Measurements from ENCODE around the gene BCAR1.
A peak's percentile ranks its signal among the peaks of the same experiment; 100 is the strongest.
"Not testable (repeated sequence)": the region's sequence is repeated elsewhere in the genome, so short reads cannot be mapped to it uniquely, and the experiment has no call there.

Gene BCAR1

DNA sequence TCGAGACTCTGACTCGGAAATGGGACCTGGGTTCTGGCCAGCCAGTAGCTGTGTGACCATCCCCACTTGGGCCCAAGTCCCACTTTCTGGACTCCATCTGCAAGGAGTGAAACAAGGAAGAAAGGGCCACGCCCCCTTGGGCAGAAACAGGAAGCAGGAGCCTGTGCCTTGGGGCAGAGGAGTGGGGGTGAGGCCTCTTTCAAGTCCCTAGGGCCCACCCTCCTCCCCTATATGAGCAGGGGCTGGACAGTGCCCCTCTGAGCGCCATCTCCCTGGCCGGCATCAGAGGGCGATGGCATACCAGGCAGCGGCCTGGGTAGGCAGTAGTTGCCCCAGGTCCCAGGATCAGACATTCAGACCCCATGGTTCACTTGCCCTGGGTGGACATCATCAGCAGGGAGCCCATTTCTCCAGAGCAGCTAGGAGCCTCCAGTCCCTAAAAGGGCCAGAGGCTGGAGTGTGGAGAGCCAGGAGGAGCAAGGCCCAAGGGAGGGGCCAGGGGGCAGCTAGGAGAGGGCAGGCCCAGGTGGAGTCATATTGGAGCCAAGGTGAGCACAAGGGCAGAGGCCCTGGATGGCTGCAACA lies 7.1 kb downstream of the BCAR1 start:
- peaks cover 23 to 70% of the 10 kb centered on the region in 2 donors for H3K4me1 ChIP-seq (ENCODE audit: control insufficient read depth in 1 of 2, insufficient read depth in 2 of 2, low read length in 2 of 2)
- H3K9me3 ChIP-seq (ENCODE audit: control insufficient read depth in 1 of 2, low read length in 2 of 2): no peaks in the 10 kb centered on the region
- peak overlapping the region; percentile 70 for H3K27ac ChIP-seq (ENCODE audit: low read length)
- H3K27me3 ChIP-seq (ENCODE audit: low read depth, low read length): no peaks in the 10 kb centered on the region
- no peak overlapping the region for H3K4me3 ChIP-seq (ENCODE audit: low read depth in 1 of 2, low read length in 2 of 2)
- peaks cover 4 to 33% of the 10 kb centered on the region in 2 donors for H3K36me3 ChIP-seq (ENCODE audit: control insufficient read depth in 1 of 2, insufficient read depth in 2 of 2, low read length in 2 of 2)

DNA sequence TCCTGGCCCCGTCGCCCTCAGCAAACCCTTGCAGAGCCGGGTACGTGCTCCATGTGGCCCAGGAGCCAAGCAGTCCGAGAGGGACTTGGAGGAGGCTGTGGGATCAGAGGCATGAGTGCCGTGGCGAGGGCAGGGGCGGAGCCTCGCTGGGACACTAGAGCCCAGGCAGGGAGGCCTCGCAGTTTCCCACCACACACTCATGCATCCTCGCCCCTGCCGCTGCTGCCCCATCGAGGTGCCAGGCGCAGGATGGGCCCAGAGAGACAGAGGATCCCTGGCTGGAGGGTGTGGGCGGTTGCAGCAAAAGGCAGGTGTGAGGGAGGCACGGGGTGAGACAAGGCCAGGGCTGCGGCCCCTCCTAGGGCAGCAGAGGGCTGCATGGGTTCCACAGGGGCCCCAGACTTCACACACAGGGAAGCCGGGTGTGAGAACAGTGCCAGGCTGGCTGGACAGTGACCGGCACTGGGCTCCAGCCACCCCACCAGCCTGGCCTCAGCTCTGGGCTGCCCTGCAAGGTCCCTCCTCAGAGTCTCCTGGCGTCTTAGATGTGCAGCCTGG lies 7.7 kb downstream of the BCAR1 start:
- peaks cover 4 to 33% of the 10 kb centered on the region in 2 donors for H3K36me3 ChIP-seq (ENCODE audit: control insufficient read depth in 1 of 2, insufficient read depth in 2 of 2, low read length in 2 of 2)
- no peaks in the 10 kb centered on the region for H3K27me3 ChIP-seq (ENCODE audit: low read depth, low read length)
- H3K9me3 ChIP-seq (ENCODE audit: control insufficient read depth in 1 of 2, low read length in 2 of 2): no peaks in the 10 kb centered on the region
- H3K27ac ChIP-seq (ENCODE audit: low read length): peak overlapping the region; percentile 70
- H3K4me3 ChIP-seq (ENCODE audit: low read depth in 1 of 2, low read length in 2 of 2): no peak overlapping the region
- peaks cover 28 to 70% of the 10 kb centered on the region in 2 donors for H3K4me1 ChIP-seq (ENCODE audit: control insufficient read depth in 1 of 2, insufficient read depth in 2 of 2, low read length in 2 of 2)

DNA sequence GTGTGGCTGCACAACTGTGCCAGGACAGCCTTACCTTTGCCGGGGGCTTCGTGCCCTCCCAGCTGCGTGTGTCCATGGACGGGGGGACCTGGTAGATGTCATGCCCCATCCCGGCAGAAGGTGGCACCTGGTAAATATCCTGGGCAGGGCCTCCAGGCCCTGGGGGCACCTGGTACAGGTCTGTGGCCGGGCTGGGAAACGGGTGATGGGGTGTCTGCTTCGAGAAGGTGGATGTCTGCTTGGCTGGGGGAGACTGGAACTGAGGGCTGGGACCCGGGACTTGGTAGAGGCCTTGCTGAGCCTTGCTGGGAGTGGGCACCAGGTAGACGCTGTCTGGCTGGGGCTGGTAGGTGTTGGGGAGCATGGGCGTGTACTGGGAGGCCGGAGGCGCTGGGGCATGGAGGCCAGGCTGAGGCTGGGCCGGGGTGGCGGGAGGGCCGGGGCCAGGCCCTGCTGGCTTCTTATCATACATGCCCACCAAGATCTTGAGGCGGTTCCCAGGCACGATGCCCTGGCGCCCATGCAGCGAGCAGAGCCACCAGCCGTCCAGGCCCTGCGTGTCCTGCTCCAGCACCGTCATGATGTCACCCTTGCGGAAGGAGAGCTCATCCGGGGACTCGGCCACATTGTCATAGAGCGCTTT lies 8.9 kb downstream of the BCAR1 start:
- H3K27me3 ChIP-seq (ENCODE audit: low read depth, low read length); H3K9me3 ChIP-seq (ENCODE audit: control insufficient read depth in 1 of 2, low read length in 2 of 2); H3K27ac ChIP-seq (ENCODE audit: low read length); H3K4me3 ChIP-seq (ENCODE audit: low read depth in 1 of 2, low read length in 2 of 2): not testable (repeated sequence)
- Histone ChIP-seq H3K36me3 (ENCODE audit: control insufficient read depth in 1 of 2, insufficient read depth in 2 of 2, low read length in 2 of 2) (peaks cover 4 to 33% of the 10 kb centered on the region in 2 donors), H3K4me1 (ENCODE audit: control insufficient read depth in 1 of 2, insufficient read depth in 2 of 2, low read length in 2 of 2) (peaks cover 22 to 70% of the 10 kb centered on the region in 2 donors)

DNA sequence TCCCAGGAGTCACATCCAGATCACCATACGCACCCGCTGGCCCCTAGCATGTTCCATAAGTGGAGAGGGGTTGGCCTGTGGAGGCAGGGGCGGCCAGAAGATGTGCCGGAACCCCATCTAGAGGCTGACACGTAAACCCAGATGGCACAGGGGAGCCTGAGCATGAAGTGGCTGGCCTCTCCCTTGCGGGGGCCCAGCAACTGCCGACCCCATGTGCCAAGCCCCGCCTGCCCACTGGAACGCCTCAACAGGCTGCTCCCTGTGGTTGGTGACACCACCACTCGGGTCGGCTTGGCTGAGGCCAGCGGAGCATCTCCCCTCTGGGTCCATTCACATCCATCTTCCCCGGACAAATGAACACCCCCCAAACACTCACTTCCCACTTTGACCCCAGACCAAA lies 9.5 kb downstream of the BCAR1 start:
- Histone ChIP-seq H3K27ac (ENCODE audit: low read length) (no peak overlapping the region), H3K36me3 (ENCODE audit: control insufficient read depth in 1 of 2, insufficient read depth in 2 of 2, low read length in 2 of 2) (peaks cover 4 to 33% of the 10 kb centered on the region in 2 donors), H3K27me3 (ENCODE audit: low read depth, low read length) (no peaks in the 10 kb centered on the region), H3K4me3 (ENCODE audit: low read depth in 1 of 2, low read length in 2 of 2) (no peak overlapping the region), H3K9me3 (ENCODE audit: control insufficient read depth in 1 of 2, low read length in 2 of 2) (no peaks in the 10 kb centered on the region), H3K4me1 (ENCODE audit: control insufficient read depth in 1 of 2, insufficient read depth in 2 of 2, low read length in 2 of 2) (peaks cover 19 to 70% of the 10 kb centered on the region in 2 donors)

DNA sequence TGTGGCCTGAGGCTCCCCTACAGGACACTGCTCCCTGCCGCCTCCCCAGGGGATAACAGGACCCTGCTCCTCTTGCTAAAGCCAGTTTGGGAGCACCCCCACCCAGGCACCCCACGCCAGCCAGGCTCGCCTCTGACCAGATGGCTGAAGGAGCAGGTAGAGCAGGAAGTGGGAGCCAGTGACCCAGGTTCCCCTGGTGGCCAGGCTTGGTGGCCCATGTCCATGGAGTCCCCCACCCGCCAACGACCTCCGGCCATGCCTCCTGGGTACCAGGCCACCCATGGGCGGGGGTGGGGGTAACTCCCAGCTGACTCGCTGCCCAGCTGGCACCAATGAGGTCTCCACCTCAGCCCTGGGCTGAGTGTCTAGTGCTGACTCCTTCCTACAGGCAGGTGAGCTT lies 10.0 kb downstream of the BCAR1 start:
- peaks cover 16 to 64% of the 10 kb centered on the region in 2 donors for H3K4me1 ChIP-seq (ENCODE audit: control insufficient read depth in 1 of 2, insufficient read depth in 2 of 2, low read length in 2 of 2)
- no peaks in the 10 kb centered on the region for H3K9me3 ChIP-seq (ENCODE audit: control insufficient read depth in 1 of 2, low read length in 2 of 2)
- H3K27ac ChIP-seq (ENCODE audit: low read length): no peak overlapping the region
- peaks cover 4 to 33% of the 10 kb centered on the region in 2 donors for H3K36me3 ChIP-seq (ENCODE audit: control insufficient read depth in 1 of 2, insufficient read depth in 2 of 2, low read length in 2 of 2)
- no peaks in the 10 kb centered on the region for H3K27me3 ChIP-seq (ENCODE audit: low read depth, low read length)
- no peak overlapping the region for H3K4me3 ChIP-seq (ENCODE audit: low read depth in 1 of 2, low read length in 2 of 2)

DNA sequence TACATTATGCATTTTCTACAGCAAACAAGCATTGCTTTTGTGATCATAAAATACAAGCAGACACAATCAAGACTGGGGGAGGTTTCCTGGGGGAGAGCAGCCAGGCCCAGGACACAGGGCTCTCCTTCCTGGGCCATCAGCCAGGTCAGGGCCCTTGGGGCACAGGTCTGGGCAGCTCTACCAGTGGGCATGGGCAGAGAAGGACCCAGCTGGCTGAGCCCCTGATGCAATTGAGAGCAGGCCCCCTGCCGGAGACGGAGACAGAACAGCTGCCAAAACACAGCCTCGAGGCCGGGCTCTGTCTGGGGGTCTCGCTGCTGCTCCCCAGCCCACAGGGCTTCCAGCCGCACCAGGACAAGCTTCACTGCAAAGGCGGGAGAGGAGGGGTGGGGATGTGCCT lies 10.8 kb downstream of the BCAR1 start:
- Histone ChIP-seq H3K4me1 (ENCODE audit: control insufficient read depth in 1 of 2, insufficient read depth in 2 of 2, low read length in 2 of 2) (peaks cover 16 to 57% of the 10 kb centered on the region in 2 donors), H3K36me3 (ENCODE audit: control insufficient read depth in 1 of 2, insufficient read depth in 2 of 2, low read length in 2 of 2) (peaks cover 4 to 37% of the 10 kb centered on the region in 2 donors)
- not testable (repeated sequence) for H3K27me3 ChIP-seq (ENCODE audit: low read depth, low read length); H3K4me3 ChIP-seq (ENCODE audit: low read depth in 1 of 2, low read length in 2 of 2); H3K27ac ChIP-seq (ENCODE audit: low read length); H3K9me3 ChIP-seq (ENCODE audit: control insufficient read depth in 1 of 2, low read length in 2 of 2)

DNA sequence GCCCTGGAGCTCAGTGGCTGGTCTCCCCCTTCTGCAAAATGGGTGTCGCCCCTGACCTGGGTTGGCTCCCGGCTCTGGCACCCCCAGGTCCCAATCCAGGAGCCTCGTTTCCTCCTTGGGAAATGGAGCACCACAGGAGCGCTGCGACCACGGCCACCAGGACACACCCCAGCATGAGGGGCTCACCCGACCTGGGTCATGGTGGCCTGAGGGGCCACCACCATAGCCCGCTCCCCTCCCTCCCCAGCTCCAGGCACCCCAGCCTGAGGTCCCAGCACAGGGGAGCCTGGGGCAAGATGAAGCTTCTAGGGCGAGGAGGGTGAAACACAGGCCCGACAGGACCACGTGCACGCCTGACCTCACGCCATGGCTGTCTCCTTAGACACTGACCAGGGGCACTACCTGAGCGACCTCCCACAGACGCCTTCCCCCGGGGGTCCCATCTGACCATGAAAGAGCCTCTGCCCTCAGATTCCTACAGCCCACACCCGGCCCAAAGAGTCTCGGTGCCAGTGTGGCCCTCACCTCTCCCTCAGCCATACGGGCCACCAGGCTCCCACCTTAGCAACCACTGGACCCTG lies 11.8 kb downstream of the BCAR1 start:
- Histone ChIP-seq H3K36me3 (ENCODE audit: control insufficient read depth in 1 of 2, insufficient read depth in 2 of 2, low read length in 2 of 2) (peaks cover 4 to 41% of the 10 kb centered on the region in 2 donors), H3K27me3 (ENCODE audit: low read depth, low read length) (no peaks in the 10 kb centered on the region)

DNA sequence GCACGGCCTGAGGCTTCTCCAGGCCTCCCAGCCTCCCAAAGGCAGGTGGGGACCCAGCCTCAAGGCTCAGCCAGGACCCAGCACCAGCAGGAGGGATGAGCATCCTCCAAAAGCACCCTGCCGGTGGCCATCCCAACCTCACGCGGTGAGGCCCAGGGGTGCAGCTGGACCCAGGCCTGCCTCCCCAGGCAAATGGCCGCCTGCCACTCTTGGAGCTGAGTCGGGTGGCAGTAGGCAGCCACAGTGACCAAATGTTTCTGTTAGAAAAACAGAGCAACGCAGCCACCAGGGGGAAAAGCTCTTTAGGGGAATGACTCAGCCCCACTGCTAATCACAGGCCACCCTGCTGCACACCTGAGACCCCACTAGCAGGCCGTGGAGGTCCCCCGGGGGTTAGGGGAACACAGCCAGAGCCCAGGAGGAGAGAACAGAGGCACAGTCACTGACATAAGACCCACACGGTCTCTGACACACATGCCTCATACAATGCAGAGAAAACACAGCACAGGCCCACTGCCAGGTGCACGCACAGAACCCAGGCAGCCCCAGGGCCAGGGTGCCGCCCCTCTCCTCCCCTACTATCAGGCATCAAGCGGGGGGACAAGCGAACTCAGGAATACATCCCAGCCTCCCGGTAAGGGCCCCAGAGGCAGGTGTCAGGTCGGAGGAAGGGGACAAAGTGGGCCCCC lies 12.4 kb downstream of the BCAR1 start:
- Histone ChIP-seq H3K27ac (ENCODE audit: low read length) (no peak overlapping the region), H3K36me3 (ENCODE audit: control insufficient read depth in 1 of 2, insufficient read depth in 2 of 2, low read length in 2 of 2) (peaks cover 4 to 41% of the 10 kb centered on the region in 2 donors), H3K4me1 (ENCODE audit: control insufficient read depth in 1 of 2, insufficient read depth in 2 of 2, low read length in 2 of 2) (peaks cover 8 to 48% of the 10 kb centered on the region in 2 donors), H3K4me3 (ENCODE audit: low read depth in 1 of 2, low read length in 2 of 2) (no peak overlapping the region), H3K9me3 (ENCODE audit: control insufficient read depth in 1 of 2, low read length in 2 of 2) (no peaks in the 10 kb centered on the region), H3K27me3 (ENCODE audit: low read depth, low read length) (no peaks in the 10 kb centered on the region)

More for the DNA sequence above, 11.8 kb downstream of the BCAR1 start:
- H3K4me1 ChIP-seq (ENCODE audit: control insufficient read depth in 1 of 2, insufficient read depth in 2 of 2, low read length in 2 of 2): peaks cover 14 to 48% of the 10 kb centered on the region in 2 donors
- H3K4me3 ChIP-seq (ENCODE audit: low read depth in 1 of 2, low read length in 2 of 2): no peak overlapping the region
- no peaks in the 10 kb centered on the region for H3K9me3 ChIP-seq (ENCODE audit: control insufficient read depth in 1 of 2, low read length in 2 of 2)
- no peak overlapping the region for H3K27ac ChIP-seq (ENCODE audit: low read length)

DNA sequence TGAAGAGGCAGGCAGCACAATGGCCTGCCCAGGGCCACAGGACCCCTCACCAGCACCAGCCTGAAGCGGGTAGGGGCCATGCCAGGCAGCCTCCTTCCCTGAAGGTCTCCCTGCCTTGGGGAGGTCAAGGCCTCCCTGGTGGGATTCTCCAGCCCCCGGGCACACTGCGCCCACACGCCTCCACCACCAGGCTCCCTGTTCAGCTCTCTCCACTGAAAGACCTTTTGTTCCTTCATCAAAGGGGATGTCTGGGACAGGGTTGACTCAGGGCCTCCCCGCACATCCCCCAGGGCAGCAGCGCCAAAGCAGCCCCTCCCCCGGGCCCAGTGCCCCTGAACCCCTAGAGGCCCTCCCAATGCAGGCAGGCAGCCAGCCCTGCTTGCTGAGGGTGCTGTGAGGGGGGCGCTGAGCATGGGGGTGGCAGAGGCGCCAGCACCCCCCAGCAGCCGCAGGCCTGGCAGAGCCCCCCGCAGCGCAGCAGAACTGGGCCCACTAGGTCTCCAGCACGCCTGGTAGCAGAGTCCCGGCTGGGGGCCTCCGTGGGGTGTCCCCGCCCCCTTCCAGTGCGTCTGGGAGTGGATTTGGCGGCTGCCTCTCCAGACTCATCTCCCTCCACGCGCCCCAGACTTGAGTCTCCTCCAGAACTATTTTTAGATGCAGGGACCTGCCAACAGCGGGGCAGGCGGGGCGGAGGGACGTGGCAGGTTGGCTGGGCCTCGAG lies 13.1 kb downstream of the BCAR1 start:
- H3K27me3 ChIP-seq (ENCODE audit: low read depth, low read length): no peaks in the 10 kb centered on the region
- peaks cover 6 to 48% of the 10 kb centered on the region in 2 donors for H3K4me1 ChIP-seq (ENCODE audit: control insufficient read depth in 1 of 2, insufficient read depth in 2 of 2, low read length in 2 of 2)
- H3K36me3 ChIP-seq (ENCODE audit: control insufficient read depth in 1 of 2, insufficient read depth in 2 of 2, low read length in 2 of 2): peaks cover 4 to 41% of the 10 kb centered on the region in 2 donors
- H3K9me3 ChIP-seq (ENCODE audit: control insufficient read depth in 1 of 2, low read length in 2 of 2): no peaks in the 10 kb centered on the region
- H3K27ac ChIP-seq (ENCODE audit: low read length): no peak overlapping the region
- peak overlapping the region in 1 of 2 donors; percentile 23 for H3K4me3 ChIP-seq (ENCODE audit: low read depth in 1 of 2, low read length in 2 of 2)

DNA sequence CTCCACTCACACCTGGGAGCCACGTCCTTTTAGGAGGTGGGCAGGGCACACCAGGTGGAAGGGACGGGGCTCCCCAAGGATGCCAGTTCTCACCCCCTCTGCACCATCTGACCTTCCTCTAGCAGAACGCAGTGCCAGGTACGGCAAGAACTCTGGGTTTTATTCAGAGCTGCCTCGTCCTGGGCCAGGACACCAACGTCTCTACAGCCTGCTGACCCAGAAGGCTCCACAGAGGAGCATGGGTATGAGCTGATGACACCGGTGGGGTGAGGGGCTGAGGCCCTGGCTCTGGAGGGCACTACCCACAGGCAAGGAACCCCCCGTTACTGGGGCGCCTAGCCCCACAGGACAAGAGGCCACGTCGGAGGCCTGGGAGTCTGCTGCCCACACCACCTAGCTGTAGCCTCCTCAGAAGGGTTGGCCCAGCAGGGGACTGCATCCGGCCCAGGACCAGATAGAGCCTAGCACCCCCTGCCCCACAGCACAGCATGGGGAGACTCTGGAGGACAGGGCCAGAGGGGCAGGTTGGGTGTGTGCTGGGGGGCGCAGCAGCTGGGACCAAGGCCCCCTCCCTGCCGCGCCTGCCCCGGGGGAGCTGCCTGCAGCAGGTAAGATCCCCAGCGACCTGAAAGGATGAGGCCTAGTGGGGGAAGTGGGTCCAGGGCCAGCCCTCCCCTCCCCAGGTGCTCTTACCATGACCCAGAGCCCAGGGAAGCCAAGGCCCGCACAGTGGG lies 13.9 kb downstream of the BCAR1 start:
- H3K27me3 ChIP-seq (ENCODE audit: low read depth, low read length): no peaks in the 10 kb centered on the region
- H3K4me1 ChIP-seq (ENCODE audit: control insufficient read depth in 1 of 2, insufficient read depth in 2 of 2, low read length in 2 of 2): peaks cover 6 to 46% of the 10 kb centered on the region in 2 donors
- H3K27ac ChIP-seq (ENCODE audit: low read length): no peak overlapping the region
- H3K9me3 ChIP-seq (ENCODE audit: control insufficient read depth in 1 of 2, low read length in 2 of 2): no peaks in the 10 kb centered on the region
- H3K36me3 ChIP-seq (ENCODE audit: control insufficient read depth in 1 of 2, insufficient read depth in 2 of 2, low read length in 2 of 2): peaks cover 7 to 44% of the 10 kb centered on the region in 2 donors
- H3K4me3 ChIP-seq (ENCODE audit: low read depth in 1 of 2, low read length in 2 of 2): no peak overlapping the region

Measured in muscle layer of duodenum (tissue), 2 donors.